ENCODE results near the gene FBXL17. TPM values are rescaled to one million over a fixed set of nuclear protein-coding genes. Genes with fewer than 3 reads are reported as not detected.

The FBXL17 gene
- total and polyA plus RNA-seq, 9 of the 15 experiments (the other 6 are each of a cell fraction or from before 2014, with no cell fraction given) = 0.32 to 5.4 (median 1.8) TPM

DNA sequence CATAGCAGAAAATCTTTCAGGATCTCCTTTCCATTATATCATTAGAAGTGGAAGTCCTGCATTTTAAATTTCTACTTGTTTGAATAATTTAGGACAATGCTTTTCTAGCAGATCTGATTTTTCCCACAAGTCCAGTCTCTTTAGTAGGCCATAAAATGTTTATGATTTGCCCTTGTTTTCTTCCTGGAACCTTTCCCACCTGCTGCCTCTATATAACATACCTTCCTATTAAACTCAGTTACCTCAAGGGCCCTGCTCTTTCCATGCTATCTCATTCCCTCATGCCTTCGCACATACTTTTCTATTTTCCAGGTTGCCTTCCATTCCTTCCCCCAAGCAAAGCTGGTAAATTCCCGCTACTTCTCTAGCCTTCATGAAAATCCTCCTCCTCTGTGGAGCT is 524.1 kb downstream of the FBXL17 start (continued):
- TF ChIP-seq CC2D1A (IDR thresholded peaks at IDR 0.05) (no peak), NELFE (IDR thresholded peaks at IDR 0.05; ENCODE audit: insufficient read depth, insufficient read length) (no peak), CREB3 (tag; conservative IDR thresholded peaks at IDR 0.05; ENCODE audit: low read depth) (no peak), HOMEZ (CRISPR knock-in tag; IDR thresholded peaks at IDR 0.05) (no peak), ZFP36 (IDR thresholded peaks at IDR 0.05; ENCODE audit: low read depth, low read length, partially characterized antibody) (no peak)

DNA sequence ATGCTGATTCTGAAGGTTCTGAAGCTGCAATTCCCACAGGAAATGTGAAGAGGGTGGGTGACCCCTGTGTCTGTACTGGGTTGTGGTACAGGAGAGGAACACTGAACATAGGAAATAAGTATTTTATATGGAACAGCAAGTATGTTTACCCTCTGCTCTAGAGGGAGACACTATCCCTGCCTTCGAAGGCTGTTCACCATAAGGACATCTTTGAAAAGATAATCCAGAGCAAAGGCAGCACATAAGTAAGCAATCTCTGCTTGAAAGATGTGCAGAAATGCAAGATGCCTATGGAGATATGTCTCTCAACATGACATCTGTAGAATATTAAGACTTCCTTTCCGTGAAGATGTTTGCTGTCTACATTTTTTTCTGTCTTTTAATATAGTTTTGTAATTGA is 526.7 kb downstream of the FBXL17 start:
- Histone ChIP-seq H3K9me3 (replicated peaks; ENCODE audit: control insufficient read depth, insufficient read depth, low read depth, low read length) (no peaks in the 10 kb centered on the region; the same call in 1 of the 2 replicates), H3K27me3 (ENCODE audit: control insufficient read depth in 2 of 2, insufficient read depth in 2 of 2, low read length in 2 of 2) (no peaks in the 10 kb centered on the region), H3K4me3 (no peak overlapping the region), H3K36me3 (ENCODE audit: control insufficient read depth, insufficient read depth, low read length) (no peaks in the 10 kb centered on the region), H3K9ac (ENCODE audit: insufficient read depth in 1 of 2, low read depth in 2 of 2, low read length in 2 of 2) (no peak overlapping the region), H3K9me1 (ENCODE audit: control insufficient read depth, insufficient read depth, low read length) (no peaks in the 10 kb centered on the region), H2AFZ (ENCODE audit: low read depth, low read length) (no peak overlapping the region), H3K4me2 (ENCODE audit: insufficient read depth, low read length) (no peak overlapping the region), H3K4me1 (replicated peaks in 1 of 2; ENCODE audit: control insufficient read depth in 2 of 2, insufficient read depth in 2 of 2, low read length in 2 of 2) (no peaks in the 10 kb centered on the region), H3K79me2 (ENCODE audit: control insufficient read depth, insufficient read depth, low read length) (no peaks in the 10 kb centered on the region), H4K20me1 (replicated peaks; ENCODE audit: control insufficient read depth, insufficient read depth, low read length) (no peaks in the 10 kb centered on the region), H3K27ac (ENCODE audit: extremely low read depth, low read depth, low read length) (no peak overlapping the region)
- 0% methylated on average over 2 of the region's 2 CpGs for WGBS (ENCODE audit: insufficient coverage, low coverage, missing lambda C conversion rate)
- in situ Hi-C loops (cut with MboI) (no loop called here), intact Hi-C loops (cut with micrococcal nuclease) (no loop called here)
- TF ChIP-seq ZNF699 (CRISPR knock-in tag; IDR thresholded peaks at IDR 0.05; ENCODE audit: insufficient replicate concordance) (no peak), VEZF1 (CRISPR knock-in tag; IDR thresholded peaks at IDR 0.05) (no peak), RAD21 (CRISPR knock-in tag; conservative IDR thresholded peaks at IDR 0.05 in 1 of 2, IDR thresholded peaks at IDR 0.05 in 1 of 2) (peak; percentile 24 to 39; a peak in 2 of 4 replicates)
- DNase-seq (ENCODE audit: extremely low read depth in 1 of 4, low spot score in 3 of 4) (no peak), ATAC-seq (no peak), FAIRE-seq (no peak)
- POLR2A ChIA-PET = no interaction called here
- BruUV-seq (replicated peaks) = no TSS peak
- CTCF ChIA-PET (ENCODE audit: low intra/inter-chr PET ratio) = no interaction called here

All from K562 (cell line).